DOHH2 (cell line): ENCODE measurements around the gene ETFDH.
"Not testable (repeated sequence)": the region's sequence is repeated elsewhere in the genome, so short reads cannot be mapped to it uniquely, and the experiment has no call there.

Source experiments
- EZH2phosphoT487 ChIP-seq: fragments of 200-600 bp; sonication (generic); IDR thresholded peaks from 2 replicates; pipeline ENCODE4 v1.6.1; 2017; ENCODE audit warnings: borderline replicate concordance, mild to moderate bottlenecking, antibody characterized with exemption, low read length, moderate library complexity, mixed read lengths
- TF ChIP-seq, protein P1 (sequence below): fragments of 200-600 bp; sonication (generic); IDR thresholded peaks from one replicate; pipeline ENCODE4 v1.5.1; 2014; ENCODE audit warnings: antibody characterized with exemption, mild to moderate bottlenecking, low read depth, low read length; ENCODE audit not compliant: poor library complexity, severe bottlenecking

DNA sequence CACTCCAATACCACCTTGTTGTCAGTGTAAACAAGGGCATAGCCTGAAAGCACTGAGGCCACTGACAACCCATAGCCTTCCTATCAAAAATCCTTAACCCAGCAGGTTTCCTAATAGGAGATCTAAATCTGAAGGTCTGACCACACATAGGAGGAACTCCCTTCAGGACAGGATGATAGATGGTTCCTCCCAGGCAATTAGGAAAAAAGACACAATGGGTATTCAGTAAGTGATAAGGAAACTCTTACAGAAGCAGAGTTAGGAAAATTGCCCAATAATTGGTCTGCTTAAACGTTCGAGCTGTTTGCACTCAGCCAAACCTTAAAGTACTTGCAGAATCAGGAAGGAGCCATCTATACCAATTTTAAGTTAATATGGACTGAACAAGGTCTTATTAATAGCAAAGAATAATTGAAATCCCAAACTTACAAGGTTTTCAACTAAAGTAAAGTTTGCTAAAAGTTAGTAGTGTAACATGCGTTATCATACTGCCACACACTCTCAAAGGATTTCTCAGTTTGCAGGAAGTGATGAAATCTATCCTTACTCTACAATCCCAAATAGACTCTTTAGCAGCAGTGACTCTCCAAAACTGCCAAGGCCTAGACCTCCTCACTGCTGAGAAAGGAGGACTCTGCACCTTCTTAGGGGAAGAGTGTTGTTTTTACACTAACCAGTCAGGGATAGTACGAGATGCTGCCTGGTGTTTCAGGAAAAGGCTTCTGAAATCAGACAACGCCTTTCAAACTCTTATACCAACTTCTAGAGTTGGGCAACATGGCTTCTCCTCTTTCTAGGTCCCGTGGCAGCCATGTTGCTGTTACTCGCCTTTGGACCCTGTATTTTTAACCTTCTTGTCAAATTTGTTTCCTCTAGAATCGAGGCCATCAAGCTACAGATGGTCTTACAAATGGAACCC, 8.1 kb upstream of the ETFDH start:
- TF ChIP-seq, protein P1, sequence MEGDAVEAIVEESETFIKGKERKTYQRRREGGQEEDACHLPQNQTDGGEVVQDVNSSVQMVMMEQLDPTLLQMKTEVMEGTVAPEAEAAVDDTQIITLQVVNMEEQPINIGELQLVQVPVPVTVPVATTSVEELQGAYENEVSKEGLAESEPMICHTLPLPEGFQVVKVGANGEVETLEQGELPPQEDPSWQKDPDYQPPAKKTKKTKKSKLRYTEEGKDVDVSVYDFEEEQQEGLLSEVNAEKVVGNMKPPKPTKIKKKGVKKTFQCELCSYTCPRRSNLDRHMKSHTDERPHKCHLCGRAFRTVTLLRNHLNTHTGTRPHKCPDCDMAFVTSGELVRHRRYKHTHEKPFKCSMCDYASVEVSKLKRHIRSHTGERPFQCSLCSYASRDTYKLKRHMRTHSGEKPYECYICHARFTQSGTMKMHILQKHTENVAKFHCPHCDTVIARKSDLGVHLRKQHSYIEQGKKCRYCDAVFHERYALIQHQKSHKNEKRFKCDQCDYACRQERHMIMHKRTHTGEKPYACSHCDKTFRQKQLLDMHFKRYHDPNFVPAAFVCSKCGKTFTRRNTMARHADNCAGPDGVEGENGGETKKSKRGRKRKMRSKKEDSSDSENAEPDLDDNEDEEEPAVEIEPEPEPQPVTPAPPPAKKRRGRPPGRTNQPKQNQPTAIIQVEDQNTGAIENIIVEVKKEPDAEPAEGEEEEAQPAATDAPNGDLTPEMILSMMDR: not testable (repeated sequence)
- TF ChIP-seq EZH2phosphoT487: not testable (repeated sequence)
